ENCODE data around the gene SLCO3A1.

The SLCO3A1 gene

GRCh38 chr15:91965501-91966193, 112.1 kb downstream of the SLCO3A1 start:
- peak; percentile 25 for DNase-seq (ENCODE audit: extremely low read depth, low read depth)
- TF ChIP-seq, protein P1, sequence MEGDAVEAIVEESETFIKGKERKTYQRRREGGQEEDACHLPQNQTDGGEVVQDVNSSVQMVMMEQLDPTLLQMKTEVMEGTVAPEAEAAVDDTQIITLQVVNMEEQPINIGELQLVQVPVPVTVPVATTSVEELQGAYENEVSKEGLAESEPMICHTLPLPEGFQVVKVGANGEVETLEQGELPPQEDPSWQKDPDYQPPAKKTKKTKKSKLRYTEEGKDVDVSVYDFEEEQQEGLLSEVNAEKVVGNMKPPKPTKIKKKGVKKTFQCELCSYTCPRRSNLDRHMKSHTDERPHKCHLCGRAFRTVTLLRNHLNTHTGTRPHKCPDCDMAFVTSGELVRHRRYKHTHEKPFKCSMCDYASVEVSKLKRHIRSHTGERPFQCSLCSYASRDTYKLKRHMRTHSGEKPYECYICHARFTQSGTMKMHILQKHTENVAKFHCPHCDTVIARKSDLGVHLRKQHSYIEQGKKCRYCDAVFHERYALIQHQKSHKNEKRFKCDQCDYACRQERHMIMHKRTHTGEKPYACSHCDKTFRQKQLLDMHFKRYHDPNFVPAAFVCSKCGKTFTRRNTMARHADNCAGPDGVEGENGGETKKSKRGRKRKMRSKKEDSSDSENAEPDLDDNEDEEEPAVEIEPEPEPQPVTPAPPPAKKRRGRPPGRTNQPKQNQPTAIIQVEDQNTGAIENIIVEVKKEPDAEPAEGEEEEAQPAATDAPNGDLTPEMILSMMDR (IDR thresholded peaks at IDR 0.05; ENCODE audit: low read depth, low read length) = no peak

GRCh38 chr15:91966194-91966552, 112.7 kb downstream of the SLCO3A1 start:
- no peak for DNase-seq (ENCODE audit: extremely low read depth, low read depth)
- TF ChIP-seq, protein P1 (IDR thresholded peaks at IDR 0.05; ENCODE audit: low read depth, low read length) = no peak

- DNase-seq (ENCODE audit: extremely low read depth, low read depth) = no peak
- TF ChIP-seq, protein P1 (IDR thresholded peaks at IDR 0.05; ENCODE audit: low read depth, low read length) = no peak
Measured at GRCh38 chr15:91967935-91968606, 114.6 kb downstream of the SLCO3A1 start.

GRCh38 chr15:91968610-91969009, 115.1 kb downstream of the SLCO3A1 start:
- TF ChIP-seq, protein P1 (IDR thresholded peaks at IDR 0.05; ENCODE audit: low read depth, low read length) = no peak
- no peak for DNase-seq (ENCODE audit: extremely low read depth, low read depth)

DNA sequence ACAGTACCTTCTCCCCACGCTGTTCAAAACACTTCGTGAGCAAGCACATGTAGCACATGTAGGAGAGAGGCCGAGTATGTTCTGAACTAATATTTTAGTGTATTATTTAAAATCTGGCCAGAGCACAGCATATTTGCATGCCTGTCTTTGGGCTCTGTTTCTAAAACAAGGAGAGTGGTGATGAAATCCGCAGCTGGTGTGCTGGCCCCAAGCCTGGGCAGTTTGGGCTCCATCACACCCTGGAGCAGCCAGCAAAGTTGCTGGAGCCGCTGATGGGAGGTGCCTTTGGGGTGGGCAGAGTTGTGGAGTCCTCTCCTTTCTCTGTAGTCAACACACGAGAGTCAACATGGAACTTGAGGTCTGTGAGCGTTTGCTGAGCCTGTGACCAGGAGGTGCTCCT, 116.6 kb downstream of the SLCO3A1 start:
- DNase-seq (ENCODE audit: extremely low read depth, low read depth) = peak; percentile 56
- TF ChIP-seq, protein P1 (IDR thresholded peaks at IDR 0.05; ENCODE audit: low read depth, low read length) = no peak

DNA sequence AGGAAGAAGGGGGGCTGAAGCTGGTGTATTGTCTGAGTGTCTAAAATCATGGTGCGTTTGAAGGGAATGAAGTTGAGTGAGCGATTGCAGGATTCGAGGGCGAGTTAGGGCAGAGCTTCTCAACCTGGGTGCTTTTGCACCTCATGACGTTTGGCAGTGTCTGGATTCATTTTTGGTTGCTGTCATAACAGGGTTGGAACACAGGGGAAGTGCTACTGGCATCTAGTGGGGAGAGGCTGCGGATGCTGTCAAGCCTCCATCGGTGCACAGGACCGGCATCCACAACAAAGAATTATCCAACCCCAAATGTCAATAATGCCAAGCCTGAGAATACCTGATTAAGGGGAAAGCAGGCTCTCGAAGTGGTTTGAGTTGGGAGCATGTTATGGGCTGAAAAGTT, 120.0 kb downstream of the SLCO3A1 start:
- no peak for DNase-seq (ENCODE audit: extremely low read depth, low read depth)
- TF ChIP-seq, protein P1 (IDR thresholded peaks at IDR 0.05; ENCODE audit: low read depth, low read length) = no peak

GRCh38 chr15:91974321-91974720, 120.8 kb downstream of the SLCO3A1 start:
- no peak for DNase-seq (ENCODE audit: extremely low read depth, low read depth)
- TF ChIP-seq, protein P1 (IDR thresholded peaks at IDR 0.05; ENCODE audit: low read depth, low read length) = no peak

Measured in AG09319 (cell line).